NCI-H774 (cell line): ENCODE measurements around the gene PDCD1LG2.
"Not testable (repeated sequence)": the region's sequence is repeated elsewhere in the genome, so short reads cannot be mapped to it uniquely, and the experiment has no call there.

Experiments
- DNase-seq: peaks from one replicate; lab custom pipeline; 2025; lab: John Stamatoyannopoulos, UW

Gene PDCD1LG2

GRCh38 chr9:5493679-5494511 is 16.4 kb upstream of the PDCD1LG2 start:
- no peak for DNase-seq

GRCh38 chr9:5494765-5495164 is 15.6 kb upstream of the PDCD1LG2 start:
- DNase-seq, result not testable (repeated sequence)

GRCh38 chr9:5499157-5499556 is 11.2 kb upstream of the PDCD1LG2 start:
- no peak for DNase-seq

- DNase-seq, result no peak
These were observed 10.4 kb upstream of the PDCD1LG2 start for GRCh38 chr9:5499889-5500398.

- no peak for DNase-seq
These were observed 9.7 kb upstream of the PDCD1LG2 start for GRCh38 chr9:5500441-5501235.

- DNase-seq, result no peak
These were observed 7.8 kb upstream of the PDCD1LG2 start for GRCh38 chr9:5502553-5502952.

GRCh38 chr9:5509573-5509972 is 758 bp upstream of the PDCD1LG2 start:
- DNase-seq, result no peak

GRCh38 chr9:5510989-5511388 is 658 bp downstream of the PDCD1LG2 start:
- no peak for DNase-seq

- no peak for DNase-seq
These were observed 1.1 kb downstream of the PDCD1LG2 start for GRCh38 chr9:5511476-5511875.

GRCh38 chr9:5511935-5512580 is 1.7 kb downstream of the PDCD1LG2 start:
- DNase-seq, result no peak

GRCh38 chr9:5512658-5513452 is 2.5 kb downstream of the PDCD1LG2 start:
- no peak for DNase-seq

GRCh38 chr9:5513966-5514616 is 3.8 kb downstream of the PDCD1LG2 start:
- no peak for DNase-seq

- no peak for DNase-seq
These were observed 4.4 kb downstream of the PDCD1LG2 start for GRCh38 chr9:5514617-5515260.

- DNase-seq, result no peak
These were observed 4.9 kb downstream of the PDCD1LG2 start for GRCh38 chr9:5515261-5515650.

GRCh38 chr9:5516453-5517220 is 6.3 kb downstream of the PDCD1LG2 start:
- DNase-seq, result no peak

GRCh38 chr9:5518171-5518936 is 8.0 kb downstream of the PDCD1LG2 start:
- no peak for DNase-seq

GRCh38 chr9:5518937-5519319 is 8.6 kb downstream of the PDCD1LG2 start:
- DNase-seq, result no peak

- no peak for DNase-seq
These were observed 13.8 kb downstream of the PDCD1LG2 start for GRCh38 chr9:5524090-5524489.

GRCh38 chr9:5529683-5530221 is 19.4 kb downstream of the PDCD1LG2 start:
- DNase-seq, result no peak
